Spinal cord (tissue), 10 donors: ENCODE results near the gene ACTR3. TPM values are rescaled to one million over a fixed set of nuclear protein-coding genes. Genes with fewer than 3 reads are reported as not detected.

Experiments used
- DNase-seq, 6 donors: peaks; one replicate each; pipeline versions ENCODE4 v3.0.0 to v3.0.0-alpha.2; 2013 to 2015; ENCODE audit warnings: low spot score in 6 of 6, low read depth in 4 of 6
- H3K27ac ChIP-seq: one replicate; pipeline ENCODE4 v1.5.1; 2013; ENCODE audit warnings: low read depth, low read length, control low read depth
- H3K27me3 ChIP-seq: one replicate; pipeline ENCODE4 v1.6.1; 2013; ENCODE audit warnings: low read length; ENCODE audit not compliant: control insufficient read depth, insufficient read depth
- H3K36me3 ChIP-seq: one replicate; pipeline ENCODE4 v1.6.1; 2013; ENCODE audit warnings: low read length; ENCODE audit not compliant: control insufficient read depth, insufficient read depth
- H3K4me1 ChIP-seq: one replicate; pipeline ENCODE4 v1.6.1; 2013; ENCODE audit warnings: low read length; ENCODE audit not compliant: control insufficient read depth, insufficient read depth
- H3K4me3 ChIP-seq: one replicate; pipeline ENCODE4 v1.5.1; 2013; ENCODE audit warnings: low read depth, low read length, control low read depth
- H3K9me3 ChIP-seq: one replicate; pipeline ENCODE4 v1.6.1; 2013; ENCODE audit warnings: low read length; ENCODE audit not compliant: control insufficient read depth, insufficient read depth
- WGBS: methylation state at CpG from one replicate; pipeline ENCODE4 v1.1.5; 2013; ENCODE audit warnings: missing lambda C conversion rate; ENCODE audit not compliant: insufficient coverage; 5-methylcytosine and 5-hydroxymethylcytosine counted together
- polyA plus RNA-seq, 2 donors: library from polyadenylated mRNA; unstranded; fragments of 120-200 nt; gene quantifications; one replicate each; pipeline ENCODE4 v1.2.1, GENCODE V29; 2013; ENCODE audit not compliant: insufficient read length in 2 of 2
- total RNA-seq, 2 donors: library from RNA; depleted of rRNA in 1 of 2; stranded (reverse); fragments of 120-200 nt in 1 of 2; fragments of >200 nt in 1 of 2; gene quantifications; one replicate each; pipeline versions ENCODE4 v1.2.3 to v1.2.4, GENCODE V29; 2013 to 2014
- donor health status: healthy.

ACTR3 gene
- total and polyA plus RNA-seq, 4 donors = 127 to 174 (median 146) TPM

DNA sequence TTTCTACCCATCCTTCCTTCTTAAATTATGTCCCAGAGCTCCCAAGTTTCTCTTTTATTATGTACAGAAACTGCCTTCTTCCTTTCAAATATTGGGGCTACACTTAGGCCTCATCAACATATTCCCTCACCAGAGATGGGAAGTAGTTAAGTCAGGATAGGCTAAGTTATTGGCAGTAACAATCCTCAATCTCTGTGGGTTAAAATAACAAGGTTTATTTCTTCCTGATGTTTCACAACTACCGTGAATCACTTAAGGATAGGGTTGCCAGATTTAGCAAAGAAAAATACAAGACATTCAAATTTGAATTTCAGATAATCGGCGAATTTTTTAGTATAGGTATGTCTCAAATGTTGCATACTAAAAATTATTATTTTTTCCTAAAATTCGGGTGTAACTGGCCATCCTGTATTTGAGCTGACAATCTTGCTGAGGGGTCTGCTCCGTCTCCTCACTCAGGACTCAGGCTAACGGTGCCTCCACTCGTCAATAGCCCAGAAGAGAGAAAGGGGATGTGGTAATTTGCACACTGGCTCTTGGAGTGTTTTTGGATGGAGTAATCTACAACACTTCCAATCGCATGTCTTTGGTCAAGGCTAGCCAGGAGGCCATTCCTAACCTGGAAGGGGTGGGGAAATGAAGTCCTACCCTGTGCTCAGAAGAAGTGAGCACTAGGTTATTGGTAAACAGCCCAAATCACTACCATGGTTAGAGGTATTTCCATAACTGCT, 91.7 kb downstream of the ACTR3 start:
- Histone ChIP-seq H3K36me3 (no peaks in the 10 kb centered on the region), H3K27me3 (no peaks in the 10 kb centered on the region), H3K4me3 (no peak overlapping the region), H3K9me3 (no peaks in the 10 kb centered on the region), H3K4me1 (peaks cover 10% of the 10 kb centered on the region), H3K27ac (no peak overlapping the region)
- no CpG with 5 or more reads among the region's 8 CpGs for WGBS
- no peak for DNase-seq

DNA sequence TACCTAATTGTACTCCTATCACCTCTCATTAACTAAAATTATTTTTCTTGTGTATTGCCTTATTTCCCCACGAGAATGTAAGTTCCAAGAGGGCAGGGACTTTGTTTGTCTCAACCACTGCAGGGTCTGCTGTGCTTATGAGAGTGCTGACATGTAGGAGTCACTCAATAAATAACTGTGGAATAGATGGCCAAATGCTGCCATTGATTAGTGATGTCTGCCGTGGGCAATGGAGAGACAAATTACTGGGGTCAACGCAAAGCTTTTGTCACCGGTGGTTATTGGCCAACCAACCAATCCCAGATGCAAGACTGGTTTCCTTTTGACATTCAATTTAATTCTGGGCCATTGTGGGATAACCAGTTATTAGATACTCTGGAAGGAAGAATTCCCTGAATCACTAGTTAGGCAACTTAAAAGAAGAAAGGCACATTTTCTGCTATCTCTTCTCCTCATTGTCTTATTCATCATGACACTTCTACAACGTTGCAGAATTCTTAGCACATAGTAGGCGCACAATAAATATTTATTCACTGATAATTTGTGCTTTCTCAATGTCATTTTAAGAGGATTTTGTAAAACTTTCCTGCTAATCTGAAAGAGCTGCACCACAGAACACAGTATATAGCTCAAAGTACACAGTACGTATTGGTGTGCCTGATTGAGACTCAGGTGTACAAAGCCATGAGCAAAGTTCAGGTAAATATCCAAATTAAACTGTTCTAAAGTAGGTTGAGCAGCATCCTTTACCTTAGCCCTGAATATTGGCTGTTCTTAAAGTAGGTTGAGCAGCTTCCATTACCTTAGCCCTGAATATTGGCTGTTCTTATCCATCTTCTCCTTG, 95.9 kb downstream of the ACTR3 start:
- DNase-seq = no peak
- Histone ChIP-seq H3K27me3 (no peaks in the 10 kb centered on the region), H3K4me3 (no peak overlapping the region), H3K9me3 (no peaks in the 10 kb centered on the region), H3K27ac (no peak overlapping the region), H3K4me1 (no peaks in the 10 kb centered on the region), H3K36me3 (no peaks in the 10 kb centered on the region)
- WGBS = 100% methylated on average over 3 of the region's 7 CpGs

DNA sequence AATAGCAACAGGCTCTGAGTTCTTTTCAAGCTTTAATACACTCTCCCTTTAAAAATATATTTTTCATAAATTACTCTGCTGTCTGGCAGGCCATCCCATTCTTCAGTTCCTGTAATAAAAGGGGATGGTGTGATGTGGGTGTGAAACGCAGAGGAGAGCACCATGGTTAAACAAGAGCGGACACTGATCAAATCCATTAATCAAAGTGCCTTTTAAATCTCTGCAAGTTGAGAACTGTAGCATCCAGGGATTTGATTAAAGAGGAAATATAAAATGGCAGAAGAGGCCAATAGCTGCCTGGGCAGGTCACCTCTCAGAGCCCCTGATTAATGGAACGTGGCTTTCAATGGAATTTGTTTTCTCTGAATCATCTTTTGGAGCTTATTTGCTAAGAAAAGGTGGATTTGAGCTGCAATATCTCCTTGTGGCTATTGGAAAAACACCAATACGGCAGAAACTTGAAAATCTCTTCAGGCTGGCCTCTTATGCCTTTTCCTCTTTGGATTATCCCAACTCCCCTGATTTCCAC, 96.9 kb downstream of the ACTR3 start:
- Histone ChIP-seq H3K4me1 (no peaks in the 10 kb centered on the region), H3K27me3 (no peaks in the 10 kb centered on the region), H3K4me3 (no peak overlapping the region), H3K9me3 (no peaks in the 10 kb centered on the region), H3K36me3 (no peaks in the 10 kb centered on the region), H3K27ac (no peak overlapping the region)
- no peak for DNase-seq
- 89% methylated on average over 2 of the region's 4 CpGs for WGBS

DNA sequence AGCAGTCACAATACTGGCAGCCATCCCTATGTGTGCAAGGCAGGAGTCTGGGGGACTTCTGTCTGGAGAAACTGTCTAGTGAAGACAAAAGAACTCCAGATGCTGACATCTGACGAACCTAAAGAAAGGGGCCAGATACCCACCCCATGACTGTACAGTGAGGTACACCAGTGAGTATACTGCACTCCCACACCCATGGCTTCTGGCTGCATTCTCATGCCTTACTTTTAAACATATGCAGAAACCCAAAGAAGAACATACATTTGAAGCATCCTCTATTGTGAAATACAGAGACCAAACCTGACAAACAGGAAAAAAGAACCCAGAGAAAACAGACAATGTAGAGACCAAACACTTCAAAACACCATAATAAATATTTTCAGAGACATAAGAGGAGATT, 102.2 kb downstream of the ACTR3 start:
- Histone ChIP-seq H3K36me3 (no peaks in the 10 kb centered on the region), H3K9me3 (no peaks in the 10 kb centered on the region), H3K4me1 (no peaks in the 10 kb centered on the region), H3K4me3 (no peak overlapping the region), H3K27ac (no peak overlapping the region), H3K27me3 (no peaks in the 10 kb centered on the region)
- DNase-seq = no peak
- 83% methylated on average over 1 of the region's 1 CpG for WGBS

DNA sequence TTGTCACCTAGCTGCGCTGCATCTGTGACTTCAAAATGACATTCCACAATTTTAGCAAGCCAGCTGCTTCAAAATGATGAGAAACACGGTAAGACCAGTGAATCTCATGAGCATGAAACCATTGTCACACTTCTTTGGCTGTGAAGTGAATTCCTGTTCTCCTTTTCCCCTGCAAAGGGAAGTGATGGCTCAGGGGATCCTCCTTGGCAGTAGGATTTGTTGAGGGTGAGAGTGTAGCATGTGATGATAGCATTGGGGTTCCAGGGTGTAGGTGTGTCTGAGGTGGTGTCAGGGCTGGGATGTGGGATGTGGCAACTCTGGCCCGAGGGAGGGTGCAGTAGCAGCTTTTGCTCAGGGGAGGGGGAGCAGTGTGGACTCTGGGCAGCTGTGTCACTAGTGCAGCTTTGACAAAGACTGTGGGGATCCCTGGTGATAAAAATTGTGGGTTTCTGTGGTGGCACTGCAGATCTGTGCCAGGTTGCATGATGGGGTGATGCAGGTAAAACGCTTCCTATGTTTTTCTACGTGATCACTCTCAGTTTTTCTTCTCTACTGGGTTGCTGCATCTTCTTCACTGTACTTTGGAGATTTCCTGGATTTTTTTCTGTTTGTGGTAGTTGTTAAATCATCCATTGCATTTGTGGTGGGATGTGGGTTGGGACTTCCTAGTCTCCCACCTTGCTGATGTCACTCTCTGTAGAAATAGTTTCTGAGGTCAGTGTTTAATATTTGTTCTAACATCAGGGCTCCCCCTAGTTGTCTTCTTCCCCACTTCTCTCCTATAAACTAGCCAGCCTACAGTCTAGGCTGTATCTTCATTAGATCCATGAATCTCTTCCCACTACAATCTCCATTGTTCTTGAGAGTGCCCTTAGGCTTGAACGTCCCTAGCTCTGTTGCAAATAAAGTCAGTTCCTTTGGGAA, 107.0 kb downstream of the ACTR3 start:
- 82% methylated on average over 5 of the region's 6 CpGs for WGBS
- Histone ChIP-seq H3K4me3 (no peak overlapping the region), H3K27ac (no peak overlapping the region), H3K27me3 (no peaks in the 10 kb centered on the region), H3K9me3 (no peaks in the 10 kb centered on the region), H3K4me1 (peaks cover 9% of the 10 kb centered on the region), H3K36me3 (no peaks in the 10 kb centered on the region)
- DNase-seq = no peak

DNA sequence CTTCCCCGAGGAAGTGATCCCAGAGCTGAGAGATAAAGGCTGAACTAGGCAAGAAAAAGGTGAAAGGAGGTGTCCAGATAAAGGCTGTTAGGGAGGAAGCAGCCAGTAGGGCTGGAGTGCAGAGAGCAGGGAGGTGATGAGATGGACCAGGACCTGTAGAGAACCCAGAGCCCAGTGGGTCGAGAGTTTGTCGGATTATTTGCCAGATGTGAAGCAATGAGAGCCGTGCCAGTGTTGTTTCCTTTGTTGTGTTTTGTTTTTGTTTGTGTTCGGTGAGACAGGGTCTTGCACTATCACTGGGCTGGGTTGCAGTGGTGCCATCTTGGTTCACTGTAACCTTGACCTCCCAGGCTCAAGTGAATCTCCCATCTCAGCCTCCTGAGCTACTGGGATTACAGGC, 111.3 kb downstream of the ACTR3 start:
- no peaks in the 10 kb centered on the region for H3K9me3 ChIP-seq
- H3K27ac ChIP-seq = no peak overlapping the region
- DNase-seq = no peak
- H3K27me3 ChIP-seq = no peaks in the 10 kb centered on the region
- H3K4me1 ChIP-seq = peaks cover 14% of the 10 kb centered on the region
- H3K36me3 ChIP-seq = no peaks in the 10 kb centered on the region
- WGBS = 97% methylated on average over 5 of the region's 5 CpGs
- no peak overlapping the region for H3K4me3 ChIP-seq

DNA sequence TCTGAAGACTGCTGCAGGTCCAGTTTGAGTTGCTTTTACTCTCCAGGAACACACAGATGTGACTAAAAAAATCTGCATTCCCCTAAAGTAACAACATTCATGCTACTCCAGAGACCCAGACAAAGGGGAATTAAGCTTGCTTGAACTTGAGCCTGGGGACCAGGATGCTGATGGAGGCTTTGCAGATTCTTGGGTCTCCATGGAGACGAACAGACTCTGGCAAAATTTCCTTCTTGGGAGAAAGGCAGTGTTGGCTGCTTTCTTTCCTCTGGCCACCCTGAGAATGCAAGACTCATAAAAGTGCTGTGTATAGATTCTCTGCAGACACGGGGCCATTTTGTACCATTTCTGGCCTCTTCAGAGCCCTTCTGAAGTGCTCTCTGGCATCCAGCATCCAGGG, 112.0 kb downstream of the ACTR3 start:
- H3K4me3 ChIP-seq = no peak overlapping the region
- WGBS = 5% methylated on average over 2 of the region's 2 CpGs
- no peak overlapping the region for H3K27ac ChIP-seq
- DNase-seq = peak; percentile 52 to 92 (median 74)
- peaks cover 14% of the 10 kb centered on the region for H3K4me1 ChIP-seq
- no peaks in the 10 kb centered on the region for H3K36me3 ChIP-seq
- no peaks in the 10 kb centered on the region for H3K27me3 ChIP-seq
- no peaks in the 10 kb centered on the region for H3K9me3 ChIP-seq

DNA sequence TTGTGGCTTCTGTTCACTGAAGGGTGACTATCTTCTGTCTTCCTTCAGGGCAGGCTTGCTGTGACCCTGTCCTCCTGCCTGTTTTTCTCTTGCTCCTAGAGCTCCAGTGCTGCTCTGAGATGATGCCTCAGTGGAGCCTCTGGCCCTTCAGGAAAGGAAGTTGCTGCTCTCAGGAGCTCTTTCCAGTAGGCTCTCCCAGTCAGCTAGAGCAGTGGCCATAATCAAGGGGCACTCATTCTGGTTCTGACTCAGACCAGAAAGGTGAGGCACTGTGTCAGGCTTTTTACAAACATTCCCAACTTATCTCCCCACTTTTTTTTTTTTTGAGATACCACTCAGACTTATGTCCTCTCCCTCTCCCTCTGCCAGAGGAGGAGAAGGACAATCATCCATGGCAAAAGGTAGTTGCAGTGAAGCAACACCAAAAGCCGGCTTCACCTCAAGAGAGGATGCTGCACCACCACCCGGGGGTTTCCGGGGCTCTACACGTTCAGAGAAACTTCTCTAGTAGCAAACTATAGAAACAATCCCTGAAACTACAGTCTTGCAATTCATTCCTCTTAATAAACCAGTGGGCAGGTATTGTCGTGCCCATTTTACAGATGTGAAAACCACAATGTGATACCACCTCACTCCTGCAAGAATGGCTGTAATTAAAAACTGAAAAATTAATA, 115.4 kb downstream of the ACTR3 start:
- Histone ChIP-seq H3K4me3 (no peak overlapping the region), H3K4me1 (peaks cover 14% of the 10 kb centered on the region), H3K9me3 (no peaks in the 10 kb centered on the region), H3K27ac (no peak overlapping the region), H3K36me3 (no peaks in the 10 kb centered on the region), H3K27me3 (no peaks in the 10 kb centered on the region)
- DNase-seq = no peak
- no CpG with 5 or more reads among the region's 5 CpGs for WGBS

DNA sequence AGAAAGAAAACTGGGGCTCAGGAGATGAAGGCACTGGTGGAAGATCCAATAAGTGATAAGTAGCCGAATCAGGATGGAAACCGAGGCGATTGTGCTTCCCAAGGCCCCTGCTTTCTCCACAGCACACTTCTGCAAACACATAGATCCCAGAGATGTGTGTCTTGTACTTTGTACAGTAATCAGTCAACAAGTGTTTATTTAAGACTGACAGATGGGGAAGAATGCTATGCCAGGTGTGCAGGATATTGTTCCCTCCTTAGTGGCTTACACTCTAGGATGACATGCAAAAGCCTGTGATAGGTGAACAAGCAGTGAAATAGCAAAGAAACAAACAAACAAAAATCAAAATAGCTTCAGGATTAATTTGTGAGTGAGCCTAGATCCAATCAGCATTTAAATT, 116.6 kb downstream of the ACTR3 start:
- Histone ChIP-seq H3K4me1 (peaks cover 7% of the 10 kb centered on the region), H3K27ac (no peak overlapping the region), H3K27me3 (no peaks in the 10 kb centered on the region), H3K9me3 (no peaks in the 10 kb centered on the region), H3K4me3 (no peak overlapping the region), H3K36me3 (no peaks in the 10 kb centered on the region)
- no peak for DNase-seq
- no CpG with 5 or more reads among the region's 3 CpGs for WGBS
